ENCODE results near the gene ALK. TPM values are rescaled to one million over a fixed set of nuclear protein-coding genes. Genes with fewer than 3 reads are reported as not detected.

The ALK gene
- total RNA-seq, 2 experiments from 2014 or later: not detected

GRCh38 chr2:29155578-29155977 is 765.8 kb downstream of the ALK start:
- no peak for ATAC-seq
- Mint-ChIP-seq H3K27ac (no peak overlapping the region), H3K9me3 (no peaks in the 10 kb centered on the region), H3K27me3 (no peaks in the 10 kb centered on the region), H3K4me3 (no peak overlapping the region), H3K36me3 (ENCODE audit: low read depth) (peaks cover 43% of the 10 kb centered on the region), H3K4me1 (ENCODE audit: low read depth) (peaks cover 3% of the 10 kb centered on the region)
- POLR2A ChIA-PET: no interaction called here
- TF ChIP-seq CTCF (IDR thresholded peaks at IDR 0.05): no peak
- CTCF ChIA-PET: no interaction called here
- intact Hi-C loops (cut with micrococcal nuclease): no loop called here
- no peak for DNase-seq

- no peak overlapping the region for H3K27ac Mint-ChIP-seq
- H3K27me3 Mint-ChIP-seq: no peaks in the 10 kb centered on the region
- ChIA-PET CTCF (no interaction called here), POLR2A (no interaction called here)
- H3K36me3 Mint-ChIP-seq (ENCODE audit: low read depth): peaks cover 43% of the 10 kb centered on the region
- no peak for TF ChIP-seq CTCF (IDR thresholded peaks at IDR 0.05)
- intact Hi-C loops (cut with micrococcal nuclease): no loop called here
- peaks cover 3% of the 10 kb centered on the region for H3K4me1 Mint-ChIP-seq (ENCODE audit: low read depth)
- DNase-seq: no peak
- no peak overlapping the region for H3K4me3 Mint-ChIP-seq
- H3K9me3 Mint-ChIP-seq: no peaks in the 10 kb centered on the region
- no peak for ATAC-seq
These were observed 766.8 kb downstream of the ALK start for GRCh38 chr2:29154610-29155009.

GRCh38 chr2:29147963-29148362 is 773.4 kb downstream of the ALK start:
- Mint-ChIP-seq H3K4me1 (ENCODE audit: low read depth) (no peaks in the 10 kb centered on the region), H3K27ac (no peak overlapping the region), H3K9me3 (no peaks in the 10 kb centered on the region), H3K4me3 (no peak overlapping the region), H3K27me3 (no peaks in the 10 kb centered on the region), H3K36me3 (ENCODE audit: low read depth) (peaks cover 23% of the 10 kb centered on the region)
- ChIA-PET CTCF (interaction anchor here (1.0 to 1.8 kb wide), 2 partner anchors 18 to 136 kb away, joined by 3 to 4 read pairs; no protein-coding TSS in a partner anchor), POLR2A (interaction anchor here (0.6 to 1.0 kb wide), 2 partner anchors 31 to 230 kb away, joined by 3 read pairs; no protein-coding TSS in a partner anchor)
- TF ChIP-seq CTCF (IDR thresholded peaks at IDR 0.05): no peak
- intact Hi-C loops (cut with micrococcal nuclease): no loop called here
- ATAC-seq: no peak
- DNase-seq: no peak

- intact Hi-C loops (cut with micrococcal nuclease): no loop called here
- H3K9me3 Mint-ChIP-seq: no peaks in the 10 kb centered on the region
- ChIA-PET CTCF (interaction anchor here (1.8 kb wide), 1 partner anchor 16 kb away, joined by 4 read pairs; no protein-coding TSS in a partner anchor), POLR2A (no interaction called here)
- no peak overlapping the region for H3K4me3 Mint-ChIP-seq
- peaks cover 22% of the 10 kb centered on the region for H3K36me3 Mint-ChIP-seq (ENCODE audit: low read depth)
- no peak for DNase-seq
- no peak overlapping the region for H3K27ac Mint-ChIP-seq
- TF ChIP-seq CTCF (IDR thresholded peaks at IDR 0.05): no peak
- peaks cover 1% of the 10 kb centered on the region for H3K4me1 Mint-ChIP-seq (ENCODE audit: low read depth)
- no peaks in the 10 kb centered on the region for H3K27me3 Mint-ChIP-seq
- ATAC-seq: no peak
These were observed 775.2 kb downstream of the ALK start for GRCh38 chr2:29146197-29146596.

GRCh38 chr2:29143657-29144056 is 777.7 kb downstream of the ALK start:
- ChIA-PET POLR2A (no interaction called here), CTCF (no interaction called here)
- intact Hi-C loops (cut with micrococcal nuclease): no loop called here
- ATAC-seq (no peak), DNase-seq (no peak)
- peaks cover 19% of the 10 kb centered on the region for H3K4me1 Mint-ChIP-seq (ENCODE audit: low read depth)
- no peaks in the 10 kb centered on the region for H3K27me3 Mint-ChIP-seq
- H3K36me3 Mint-ChIP-seq (ENCODE audit: low read depth): peaks cover 41% of the 10 kb centered on the region
- no peak overlapping the region for H3K4me3 Mint-ChIP-seq
- peaks cover 5% of the 10 kb centered on the region for H3K9me3 Mint-ChIP-seq
- H3K27ac Mint-ChIP-seq: no peak overlapping the region
- no peak for TF ChIP-seq CTCF (IDR thresholded peaks at IDR 0.05)

Other genes with a start within 250 kb of the ALK start
- gene YPEL5, start 225.4 kb upstream of the ALK start, total RNA-seq: 10 to 100 TPM; 28.0 to 28.4 TPM